ENCODE data around the gene TPPP2. TPM values are rescaled to one million over a fixed set of nuclear protein-coding genes. Genes with fewer than 3 reads are reported as not detected.

The TPPP2 gene
- total RNA-seq, 2 donors from 2014 or later, result 0.73 to 1.7 TPM

DNA sequence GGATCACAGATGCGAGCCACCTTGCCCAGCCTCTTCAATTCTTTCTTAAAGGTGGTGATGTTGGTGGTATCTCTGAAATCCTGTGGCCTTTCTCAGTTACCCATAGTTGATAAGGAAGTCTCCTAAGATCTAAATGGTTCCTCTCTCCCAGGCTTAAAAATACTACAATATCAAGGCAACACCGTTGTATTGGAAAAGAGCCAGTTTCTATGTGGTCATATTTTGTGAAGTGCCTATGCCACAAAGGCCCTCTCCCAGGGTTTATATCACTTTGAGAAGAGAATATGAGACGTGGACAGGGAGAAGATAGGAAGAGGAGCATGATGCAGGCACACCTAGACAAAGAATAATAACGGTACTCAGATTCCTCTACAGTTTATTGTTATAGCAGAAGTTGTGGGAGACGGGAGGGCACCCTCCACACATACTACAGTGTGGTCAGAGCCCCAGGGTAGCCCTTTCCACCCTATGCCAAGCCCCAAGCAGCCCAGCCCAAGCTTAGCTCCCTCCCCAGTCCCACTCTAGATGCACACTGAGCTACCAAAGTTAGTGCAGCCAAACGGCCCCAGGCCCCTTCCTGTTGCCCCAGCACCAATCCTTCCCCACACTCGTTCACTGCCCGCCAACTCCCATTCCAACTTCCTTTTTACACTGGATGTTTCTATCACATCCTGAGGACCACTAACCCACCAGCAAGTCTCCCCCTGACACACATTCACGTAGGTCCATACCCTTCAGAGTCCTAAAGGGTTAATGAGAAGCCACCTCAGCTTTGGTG, 13.4 kb upstream of the TPPP2 start:
- TF ChIP-seq, protein P1, sequence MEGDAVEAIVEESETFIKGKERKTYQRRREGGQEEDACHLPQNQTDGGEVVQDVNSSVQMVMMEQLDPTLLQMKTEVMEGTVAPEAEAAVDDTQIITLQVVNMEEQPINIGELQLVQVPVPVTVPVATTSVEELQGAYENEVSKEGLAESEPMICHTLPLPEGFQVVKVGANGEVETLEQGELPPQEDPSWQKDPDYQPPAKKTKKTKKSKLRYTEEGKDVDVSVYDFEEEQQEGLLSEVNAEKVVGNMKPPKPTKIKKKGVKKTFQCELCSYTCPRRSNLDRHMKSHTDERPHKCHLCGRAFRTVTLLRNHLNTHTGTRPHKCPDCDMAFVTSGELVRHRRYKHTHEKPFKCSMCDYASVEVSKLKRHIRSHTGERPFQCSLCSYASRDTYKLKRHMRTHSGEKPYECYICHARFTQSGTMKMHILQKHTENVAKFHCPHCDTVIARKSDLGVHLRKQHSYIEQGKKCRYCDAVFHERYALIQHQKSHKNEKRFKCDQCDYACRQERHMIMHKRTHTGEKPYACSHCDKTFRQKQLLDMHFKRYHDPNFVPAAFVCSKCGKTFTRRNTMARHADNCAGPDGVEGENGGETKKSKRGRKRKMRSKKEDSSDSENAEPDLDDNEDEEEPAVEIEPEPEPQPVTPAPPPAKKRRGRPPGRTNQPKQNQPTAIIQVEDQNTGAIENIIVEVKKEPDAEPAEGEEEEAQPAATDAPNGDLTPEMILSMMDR (conservative IDR thresholded peaks at IDR 0.05), result no peak
- Histone ChIP-seq H3K9ac (ENCODE audit: extremely low read depth, low read length, poor library complexity, severe bottlenecking) (no peak overlapping the region), H3K4me3 (ENCODE audit: low read length) (no peak overlapping the region), H3K27me3 (ENCODE audit: control insufficient read depth, insufficient read depth, low read length, poor library complexity, severe bottlenecking) (peaks cover 9% of the 10 kb centered on the region), H3K9me3 (ENCODE audit: control insufficient read depth, low read length) (no peaks in the 10 kb centered on the region), H3K27ac (ENCODE audit: low read depth, low read length) (no peak overlapping the region), H3K4me1 (ENCODE audit: control insufficient read depth, insufficient read depth, low read length) (no peaks in the 10 kb centered on the region), H3K36me3 (ENCODE audit: control insufficient read depth, insufficient read depth, low read length) (peaks cover 6% of the 10 kb centered on the region)
- peaks cover 3% of the 10 kb centered on the region for H3K4me1 Mint-ChIP-seq
- H3K9me3 Mint-ChIP-seq, result no peaks in the 10 kb centered on the region
- DNase-seq, result no peak
- no peak overlapping the region for H3K4me3 Mint-ChIP-seq
- WGBS, 2 experiments (ENCODE audit: insufficient coverage in 1 of 2, insufficient read length in 1 of 2), result 76 to 83% methylated on average over 3 to 9 of the region's 9 CpGs
- H3K36me3 Mint-ChIP-seq (ENCODE audit: low read depth), result peaks cover 34% of the 10 kb centered on the region
- H3K27me3 Mint-ChIP-seq (ENCODE audit: insufficient read depth), result peaks cover 15% of the 10 kb centered on the region
- no peak overlapping the region for H3K27ac Mint-ChIP-seq

GRCh38 chr14:21017528-21018245, 12.3 kb upstream of the TPPP2 start:
- Histone ChIP-seq H3K27me3 (ENCODE audit: control insufficient read depth, insufficient read depth, low read length, poor library complexity, severe bottlenecking) (peaks cover 5% of the 10 kb centered on the region), H3K36me3 (ENCODE audit: control insufficient read depth, insufficient read depth, low read length) (peaks cover 6% of the 10 kb centered on the region), H3K4me3 (ENCODE audit: low read length) (no peak overlapping the region), H3K9me3 (ENCODE audit: control insufficient read depth, low read length) (no peaks in the 10 kb centered on the region), H3K9ac (ENCODE audit: extremely low read depth, low read length, poor library complexity, severe bottlenecking) (no peak overlapping the region), H3K4me1 (ENCODE audit: control insufficient read depth, insufficient read depth, low read length) (no peaks in the 10 kb centered on the region), H3K27ac (ENCODE audit: low read depth, low read length) (no peak overlapping the region)
- TF ChIP-seq, protein P1 (conservative IDR thresholded peaks at IDR 0.05), result no peak
- Mint-ChIP-seq H3K27me3 (ENCODE audit: insufficient read depth) (peaks cover 17% of the 10 kb centered on the region), H3K4me1 (peaks cover 9% of the 10 kb centered on the region), H3K27ac (no peak overlapping the region), H3K4me3 (no peak overlapping the region), H3K9me3 (no peaks in the 10 kb centered on the region), H3K36me3 (ENCODE audit: low read depth) (peaks cover 42% of the 10 kb centered on the region)
- WGBS, 2 experiments (ENCODE audit: insufficient coverage in 1 of 2, insufficient read length in 1 of 2), result 93 to 95% methylated on average over 15 to 27 of the region's 28 CpGs
- DNase-seq, result no peak

DNA sequence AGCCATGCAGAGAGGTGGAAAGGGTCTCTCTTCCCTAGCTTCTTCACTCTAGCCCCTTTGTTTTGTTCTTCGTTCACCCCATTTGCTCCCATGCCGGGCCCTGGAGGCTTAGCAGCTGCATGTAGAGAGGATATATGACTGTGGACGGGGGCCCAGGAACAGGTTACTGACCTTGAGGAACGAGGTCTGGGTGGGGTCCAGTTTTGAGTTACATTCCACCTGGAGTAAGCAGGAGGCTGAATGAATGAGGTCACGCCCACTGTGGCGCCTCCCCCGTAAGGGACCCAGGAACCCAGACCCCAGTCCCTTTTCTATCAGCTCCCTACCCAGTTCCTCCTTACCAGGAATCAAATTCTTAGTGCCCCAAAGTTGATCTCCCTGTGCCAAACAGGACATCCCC, 11.7 kb upstream of the TPPP2 start:
- Histone ChIP-seq H3K9ac (ENCODE audit: extremely low read depth, low read length, poor library complexity, severe bottlenecking) (no peak overlapping the region), H3K36me3 (ENCODE audit: control insufficient read depth, insufficient read depth, low read length) (peaks cover 6% of the 10 kb centered on the region), H3K27ac (ENCODE audit: low read depth, low read length) (no peak overlapping the region), H3K9me3 (ENCODE audit: control insufficient read depth, low read length) (no peaks in the 10 kb centered on the region), H3K4me3 (ENCODE audit: low read length) (no peak overlapping the region), H3K4me1 (ENCODE audit: control insufficient read depth, insufficient read depth, low read length) (no peaks in the 10 kb centered on the region), H3K27me3 (ENCODE audit: control insufficient read depth, insufficient read depth, low read length, poor library complexity, severe bottlenecking) (no peaks in the 10 kb centered on the region)
- Mint-ChIP-seq H3K4me3 (no peak overlapping the region), H3K36me3 (ENCODE audit: low read depth) (peaks cover 42% of the 10 kb centered on the region), H3K4me1 (peaks cover 15% of the 10 kb centered on the region), H3K9me3 (no peaks in the 10 kb centered on the region), H3K27me3 (ENCODE audit: insufficient read depth) (peaks cover 17% of the 10 kb centered on the region), H3K27ac (no peak overlapping the region)
- TF ChIP-seq, protein P1 (conservative IDR thresholded peaks at IDR 0.05), result no peak
- DNase-seq, result no peak
- 86 to 90% methylated on average over 6 to 7 of the region's 7 CpGs for WGBS, 2 experiments (ENCODE audit: insufficient coverage in 1 of 2, insufficient read length in 1 of 2)
